Measurements from ENCODE around the gene SPTA1.

Gene SPTA1

GRCh38 chr1:158679289-158679688 lies 7.2 kb downstream of the SPTA1 start:
- Histone ChIP-seq H3K9me2 (ENCODE audit: low read depth, low read length) (no peaks in the 10 kb centered on the region), H3K27me3 (ENCODE audit: insufficient read depth, low read length) (no peaks in the 10 kb centered on the region), H3K4me1 (ENCODE audit: insufficient read depth, low read length, severe bottlenecking) (no peaks in the 10 kb centered on the region), H3K27ac (ENCODE audit: low read depth, low read length, poor library complexity, severe bottlenecking) (no peak overlapping the region), H3K36me3 (ENCODE audit: insufficient read depth, low read length) (no peaks in the 10 kb centered on the region), H2AFZ (ENCODE audit: low read length) (no peak overlapping the region), H3K4me3 (ENCODE audit: low read depth, low read length, poor library complexity, severe bottlenecking) (no peak overlapping the region), H3F3A (ENCODE audit: insufficient read depth, low read length) (no peaks in the 10 kb centered on the region), H3K79me2 (ENCODE audit: insufficient read depth, low read length) (no peaks in the 10 kb centered on the region), H3K9ac (ENCODE audit: low read length) (no peak overlapping the region), H3K4me2 (ENCODE audit: low read length) (no peak overlapping the region), H4K20me1 (ENCODE audit: insufficient read depth, low read length) (no peaks in the 10 kb centered on the region), H3K9me3 (ENCODE audit: low read length) (no peaks in the 10 kb centered on the region)
- TF ChIP-seq CTCF (IDR thresholded peaks at IDR 0.05; ENCODE audit: low read length): no peak
- no peak for TF ChIP-seq EZH2 (IDR thresholded peaks at IDR 0.05; ENCODE audit: borderline replicate concordance, low read length)

- TF ChIP-seq EZH2 (IDR thresholded peaks at IDR 0.05; ENCODE audit: borderline replicate concordance, low read length): no peak
- no peak for TF ChIP-seq CTCF (IDR thresholded peaks at IDR 0.05; ENCODE audit: low read length)
- H3K9ac ChIP-seq (ENCODE audit: low read length): no peak overlapping the region
- no peak overlapping the region for H2AFZ ChIP-seq (ENCODE audit: low read length)
These were observed 10.8 kb downstream of the SPTA1 start for GRCh38 chr1:158675563-158676323.

GRCh38 chr1:158674302-158674701 lies 12.2 kb downstream of the SPTA1 start:
- no peak for TF ChIP-seq CTCF (IDR thresholded peaks at IDR 0.05; ENCODE audit: low read length)
- no peak for TF ChIP-seq EZH2 (IDR thresholded peaks at IDR 0.05; ENCODE audit: borderline replicate concordance, low read length)
- no peak overlapping the region for H3K9ac ChIP-seq (ENCODE audit: low read length)
- no peaks in the 10 kb centered on the region for H4K20me1 ChIP-seq (ENCODE audit: insufficient read depth, low read length)
- H3K9me3 ChIP-seq (ENCODE audit: low read length): no peaks in the 10 kb centered on the region
- no peak overlapping the region for H3K4me2 ChIP-seq (ENCODE audit: low read length)
- no peak overlapping the region for H3K27ac ChIP-seq (ENCODE audit: low read depth, low read length, poor library complexity, severe bottlenecking)
- H2AFZ ChIP-seq (ENCODE audit: low read length): no peak overlapping the region
- no peaks in the 10 kb centered on the region for H3K9me2 ChIP-seq (ENCODE audit: low read depth, low read length)
- H3K4me1 ChIP-seq (ENCODE audit: insufficient read depth, low read length, severe bottlenecking): no peaks in the 10 kb centered on the region
- no peaks in the 10 kb centered on the region for H3K27me3 ChIP-seq (ENCODE audit: insufficient read depth, low read length)
- H3F3A ChIP-seq (ENCODE audit: insufficient read depth, low read length): no peaks in the 10 kb centered on the region
- H3K36me3 ChIP-seq (ENCODE audit: insufficient read depth, low read length): no peaks in the 10 kb centered on the region
- H3K4me3 ChIP-seq (ENCODE audit: low read depth, low read length, poor library complexity, severe bottlenecking): no peak overlapping the region
- H3K79me2 ChIP-seq (ENCODE audit: insufficient read depth, low read length): no peaks in the 10 kb centered on the region

More at GRCh38 chr1:158675563-158676323, 10.8 kb downstream of the SPTA1 start:
- Histone ChIP-seq H3K9me3 (ENCODE audit: low read length) (no peaks in the 10 kb centered on the region), H3K27ac (ENCODE audit: low read depth, low read length, poor library complexity, severe bottlenecking) (no peak overlapping the region), H4K20me1 (ENCODE audit: insufficient read depth, low read length) (no peaks in the 10 kb centered on the region), H3K4me1 (ENCODE audit: insufficient read depth, low read length, severe bottlenecking) (no peaks in the 10 kb centered on the region), H3K9me2 (ENCODE audit: low read depth, low read length) (no peaks in the 10 kb centered on the region), H3K27me3 (ENCODE audit: insufficient read depth, low read length) (no peaks in the 10 kb centered on the region), H3K4me2 (ENCODE audit: low read length) (no peak overlapping the region), H3K36me3 (ENCODE audit: insufficient read depth, low read length) (no peaks in the 10 kb centered on the region), H3F3A (ENCODE audit: insufficient read depth, low read length) (no peaks in the 10 kb centered on the region), H3K79me2 (ENCODE audit: insufficient read depth, low read length) (no peaks in the 10 kb centered on the region), H3K4me3 (ENCODE audit: low read depth, low read length, poor library complexity, severe bottlenecking) (no peak overlapping the region)
